Activated naive CD4-positive, alpha-beta T cell treated with anti-CD3 and anti-CD28 coated beads for 36 hours (primary cell): ENCODE measurements around the gene ZBTB20. TPM values are rescaled to one million over a fixed set of nuclear protein-coding genes. Genes with fewer than 3 reads are reported as not detected.
"Not testable (repeated sequence)": the region's sequence is repeated elsewhere in the genome, so short reads cannot be mapped to it uniquely, and the experiment has no call there.

Source experiments
- CTCF ChIA-PET: fragments of 350-600 bp; sonication (Branson Sonifier 250); formaldehyde crosslinking; loops from one replicate; lab custom pipeline; 2021; ENCODE audit warnings: antibody characterized with exemption; lab: Charles Lee
- DNase-seq: peaks from one replicate; pipeline ENCODE4 v3.0.0-alpha.2; 2020
- H3K27ac Mint-ChIP-seq: one replicate; pipeline ENCODE4 v1.8.0; 2021; ENCODE audit warnings: mild to moderate bottlenecking, mixed read lengths
- H3K27me3 Mint-ChIP-seq: one replicate; pipeline ENCODE4 v1.8.0; 2021; ENCODE audit warnings: low read depth, mixed read lengths
- H3K36me3 Mint-ChIP-seq: one replicate; pipeline ENCODE4 v1.8.0; 2021; ENCODE audit warnings: low read depth, mixed read lengths
- H3K4me1 Mint-ChIP-seq: one replicate; pipeline ENCODE4 v1.8.0; 2021; ENCODE audit warnings: low read depth, mixed read lengths
- H3K4me3 Mint-ChIP-seq: one replicate; pipeline ENCODE4 v1.8.0; 2021; ENCODE audit warnings: mild to moderate bottlenecking, moderate library complexity, mixed read lengths
- H3K9me3 Mint-ChIP-seq: one replicate; pipeline ENCODE4 v1.8.0; 2021; ENCODE audit warnings: mixed read lengths
- intact Hi-C: fragments of 100-400 bp; cut with micrococcal nuclease; formaldehyde crosslinking; loops from one replicate; pipeline ENCODE4 v1.15.1; 2023
- total RNA-seq, 2 experiments: library from RNA; stranded (reverse); gene quantifications; one replicate each; pipeline ENCODE4 v1.2.3, GENCODE V29; 2021

Gene ZBTB20
- total RNA-seq, 2 experiments from 2014 or later = 4.5 to 4.7 TPM

DNA sequence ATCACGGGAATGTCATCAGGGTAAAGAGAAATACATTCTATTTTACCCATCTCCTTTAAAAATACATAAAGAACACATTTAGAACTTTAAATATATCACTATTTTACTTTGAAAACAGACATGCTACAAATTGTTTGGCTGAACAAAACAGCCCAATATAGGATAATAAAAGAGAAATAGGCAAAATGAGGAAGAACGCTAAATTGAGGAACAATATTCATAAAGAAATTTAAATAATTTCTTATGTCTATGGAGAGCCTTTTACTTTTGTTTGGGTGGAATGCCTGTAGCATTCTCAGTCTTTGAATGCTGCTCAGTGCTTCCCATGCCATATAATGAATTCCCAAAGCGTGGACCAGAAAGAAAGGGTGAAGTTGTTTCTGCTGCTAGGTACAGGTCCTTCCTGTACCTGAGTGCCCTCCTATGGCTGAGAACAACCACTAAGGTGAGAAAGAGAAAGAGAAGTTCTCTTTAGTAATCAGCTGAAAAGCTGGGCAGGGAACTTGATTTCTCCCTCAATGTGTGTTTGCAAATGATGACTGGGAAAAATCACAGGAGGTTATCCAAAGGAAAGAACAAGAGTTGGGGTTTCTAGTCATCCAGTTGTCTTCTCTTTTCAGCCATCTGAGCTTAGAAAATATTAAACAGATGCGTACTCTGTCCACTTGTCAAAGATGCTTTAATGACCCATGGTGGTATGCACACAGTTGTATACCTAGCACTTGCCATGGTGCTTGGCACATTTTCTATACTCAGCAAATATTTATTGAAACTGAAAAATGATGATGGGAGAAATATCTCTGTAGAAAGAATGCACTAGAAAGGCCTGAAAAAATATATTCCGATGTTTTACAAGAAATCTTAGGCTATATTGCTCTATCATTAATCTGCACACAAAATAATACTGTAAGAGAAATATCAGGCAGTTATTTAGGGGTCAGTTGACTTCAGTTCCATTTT lies 448.7 kb downstream of the ZBTB20 start:
- no peak for DNase-seq
- Mint-ChIP-seq H3K27me3 (no peaks in the 10 kb centered on the region), H3K9me3 (no peaks in the 10 kb centered on the region), H3K4me1 (peaks cover 7% of the 10 kb centered on the region), H3K36me3 (no peaks in the 10 kb centered on the region), H3K4me3 (no peak overlapping the region), H3K27ac (no peak overlapping the region)
- intact Hi-C loops = no loop called here
- CTCF ChIA-PET = no interaction called here

DNA sequence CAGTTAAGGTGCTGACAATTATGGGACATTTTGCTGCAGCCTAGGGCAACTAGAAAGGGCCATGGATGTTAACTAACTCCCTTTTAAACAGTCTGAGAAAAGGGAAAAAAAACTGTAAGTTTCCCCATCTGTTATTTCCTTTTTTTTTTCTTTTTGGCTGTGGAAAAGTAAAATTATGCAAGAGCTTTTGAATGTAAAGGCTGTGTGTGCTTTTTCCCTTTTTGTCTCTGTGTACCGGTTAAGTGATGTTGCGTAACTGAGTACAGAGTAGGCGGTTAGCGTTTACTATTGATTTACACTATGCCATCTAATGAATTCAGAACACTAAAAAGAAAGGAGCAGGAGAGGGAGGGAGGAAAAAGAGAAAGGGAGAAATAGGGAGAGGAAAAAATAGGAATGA lies 449.7 kb downstream of the ZBTB20 start:
- Mint-ChIP-seq H3K4me3 (no peak overlapping the region), H3K9me3 (no peaks in the 10 kb centered on the region), H3K27me3 (no peaks in the 10 kb centered on the region), H3K27ac (no peak overlapping the region), H3K4me1 (peaks cover 10% of the 10 kb centered on the region), H3K36me3 (peaks cover 2% of the 10 kb centered on the region)
- CTCF ChIA-PET = no interaction called here
- no peak for DNase-seq
- intact Hi-C loops = no loop called here

DNA sequence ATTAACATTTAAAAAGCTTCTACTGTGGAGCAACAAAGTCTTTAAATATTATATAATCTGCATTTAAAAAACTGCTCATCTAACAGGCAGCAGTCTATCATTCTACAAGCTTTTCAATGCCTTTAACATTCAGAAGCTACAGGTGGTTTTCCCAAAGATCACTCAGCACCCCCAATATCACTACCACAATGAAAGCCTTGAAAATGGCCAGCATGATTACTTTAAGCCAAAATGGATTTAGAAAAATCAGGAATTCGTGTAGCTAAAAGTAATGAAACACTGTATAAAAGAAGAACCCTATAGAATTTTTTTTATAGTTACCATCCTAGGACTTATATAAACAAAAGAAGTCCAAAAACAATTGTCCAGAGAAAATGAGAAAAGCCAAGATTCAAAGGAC lies 452.8 kb downstream of the ZBTB20 start:
- CTCF ChIA-PET = interaction anchor here (1.0 to 1.2 kb wide), 2 partner anchors 12 to 167 kb away, joined by 3 read pairs; no protein-coding TSS in a partner anchor
- no peaks in the 10 kb centered on the region for H3K9me3 Mint-ChIP-seq
- no peak for DNase-seq
- H3K27me3 Mint-ChIP-seq = no peaks in the 10 kb centered on the region
- H3K27ac Mint-ChIP-seq = no peak overlapping the region
- no peak overlapping the region for H3K4me3 Mint-ChIP-seq
- H3K36me3 Mint-ChIP-seq = peaks cover 3% of the 10 kb centered on the region
- intact Hi-C loops = no loop called here
- peaks cover 17% of the 10 kb centered on the region for H3K4me1 Mint-ChIP-seq

DNA sequence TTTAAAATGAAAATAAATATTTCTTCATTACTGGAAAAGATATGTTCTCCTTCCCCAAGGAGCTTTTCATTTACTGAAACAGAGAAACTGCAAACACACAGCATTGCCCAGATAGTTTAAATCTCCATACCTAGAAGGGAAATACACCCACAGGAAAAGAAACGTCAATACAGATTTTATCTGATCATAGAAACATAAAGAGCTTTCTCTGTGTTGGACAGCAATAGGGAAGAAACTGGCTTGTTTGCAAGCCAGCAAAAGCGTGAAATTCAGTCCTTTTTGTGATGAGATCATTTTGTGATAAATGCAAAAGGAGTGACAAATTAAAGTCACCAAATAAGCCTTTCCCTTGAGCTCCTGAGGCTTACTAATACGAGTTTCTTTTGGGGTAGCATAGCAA lies 455.2 kb downstream of the ZBTB20 start:
- Mint-ChIP-seq H3K4me1 (peaks cover 22% of the 10 kb centered on the region), H3K27ac (no peak overlapping the region), H3K9me3 (no peaks in the 10 kb centered on the region), H3K4me3 (no peak overlapping the region), H3K36me3 (peaks cover 3% of the 10 kb centered on the region), H3K27me3 (no peaks in the 10 kb centered on the region)
- CTCF ChIA-PET = interaction anchor here (1.0 kb wide), 1 partner anchor 18 kb away, joined by 3 read pairs; no protein-coding TSS in a partner anchor
- no peak for DNase-seq
- intact Hi-C loops = no loop called here

DNA sequence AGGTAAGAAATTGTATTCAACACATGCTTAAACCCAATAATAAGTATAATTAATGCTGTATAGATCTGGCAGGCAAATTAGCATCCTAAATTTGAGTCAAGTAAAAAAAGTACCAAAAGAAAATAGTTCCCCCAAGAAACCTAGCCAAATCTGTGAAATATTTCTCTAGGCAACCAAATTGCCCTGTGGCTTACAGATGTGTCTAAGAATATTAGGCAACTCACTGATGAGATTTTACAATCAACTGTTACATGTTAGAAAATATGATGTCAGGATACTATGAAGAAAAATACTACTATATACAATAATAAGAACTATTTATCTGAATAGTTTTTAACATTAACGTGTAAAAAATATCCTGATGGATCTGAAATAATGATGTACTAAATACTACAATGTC lies 456.2 kb downstream of the ZBTB20 start:
- Mint-ChIP-seq H3K4me3 (no peak overlapping the region), H3K27ac (no peak overlapping the region), H3K4me1 (peaks cover 23% of the 10 kb centered on the region), H3K27me3 (no peaks in the 10 kb centered on the region), H3K9me3 (no peaks in the 10 kb centered on the region), H3K36me3 (peaks cover 5% of the 10 kb centered on the region)
- CTCF ChIA-PET = no interaction called here
- no peak for DNase-seq
- intact Hi-C loops = no loop called here

DNA sequence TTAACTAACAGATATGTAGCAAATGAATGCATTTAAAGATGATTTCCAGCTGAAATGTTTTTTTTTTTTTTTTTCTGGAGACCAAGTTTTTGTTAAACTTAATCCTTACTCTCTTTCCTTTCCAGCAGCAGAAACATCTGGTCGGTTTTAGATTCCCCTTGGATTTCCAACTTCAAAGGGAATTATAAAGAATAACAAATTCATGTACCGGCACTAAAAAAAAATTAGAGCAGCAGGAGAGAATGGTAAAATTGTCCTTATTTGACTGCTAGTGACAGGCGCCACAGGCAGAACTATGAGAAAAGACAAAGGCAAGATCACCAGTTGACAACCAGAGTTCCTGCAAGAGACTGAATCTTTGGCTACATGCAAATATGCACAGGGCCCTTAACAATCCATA lies 459.9 kb downstream of the ZBTB20 start:
- CTCF ChIA-PET = no interaction called here
- H3K27me3 Mint-ChIP-seq = no peaks in the 10 kb centered on the region
- H3K4me1 Mint-ChIP-seq = peaks cover 15% of the 10 kb centered on the region
- H3K4me3 Mint-ChIP-seq = no peak overlapping the region
- H3K27ac Mint-ChIP-seq = no peak overlapping the region
- intact Hi-C loops = no loop called here
- H3K36me3 Mint-ChIP-seq = peaks cover 9% of the 10 kb centered on the region
- DNase-seq = no peak
- no peaks in the 10 kb centered on the region for H3K9me3 Mint-ChIP-seq

DNA sequence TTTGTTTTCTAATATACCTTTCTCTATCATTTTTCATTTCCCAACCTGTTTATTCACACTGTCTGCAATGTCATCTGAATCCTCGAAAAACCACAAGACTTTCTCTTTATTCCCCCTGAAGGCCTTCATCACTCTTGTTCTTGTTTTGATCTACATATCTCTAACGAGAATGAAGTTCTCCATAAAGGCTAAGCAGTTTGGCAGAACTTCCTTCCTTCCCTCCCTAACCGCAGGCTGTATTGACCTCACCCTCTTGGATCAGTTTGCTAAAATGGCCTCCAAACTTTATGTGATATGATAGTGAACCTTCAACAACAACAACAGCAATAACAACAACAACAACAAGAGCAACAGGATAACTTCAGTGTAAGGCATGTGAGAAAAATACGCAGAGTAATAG lies 460.5 kb downstream of the ZBTB20 start:
- DNase-seq = no peak
- Mint-ChIP-seq H3K27me3 (no peaks in the 10 kb centered on the region), H3K4me3 (peak overlapping the region; percentile 20), H3K36me3 (peaks cover 9% of the 10 kb centered on the region), H3K4me1 (peaks cover 10% of the 10 kb centered on the region), H3K9me3 (no peaks in the 10 kb centered on the region), H3K27ac (no peak overlapping the region)
- intact Hi-C loops = no loop called here
- CTCF ChIA-PET = no interaction called here

DNA sequence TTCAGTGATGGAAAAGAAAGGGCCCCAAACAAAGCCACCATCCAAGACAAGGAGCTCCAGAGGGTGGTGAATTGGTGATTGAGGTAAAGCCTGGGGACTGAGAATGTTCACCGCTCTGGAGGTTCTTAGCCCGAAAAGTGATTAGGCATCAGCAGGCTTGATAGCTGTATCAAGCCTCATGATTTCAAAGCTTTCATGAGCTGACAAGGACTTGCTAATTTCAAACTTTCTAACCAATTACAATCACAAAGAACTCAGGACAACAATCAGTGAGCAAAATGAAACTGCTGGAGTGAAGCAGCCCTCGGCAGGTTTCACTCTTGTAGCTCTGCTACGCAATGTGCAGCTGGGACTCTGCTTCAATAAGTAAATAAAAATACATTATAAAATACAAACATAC lies 461.9 kb downstream of the ZBTB20 start:
- peaks cover 10% of the 10 kb centered on the region for H3K4me1 Mint-ChIP-seq
- no peak overlapping the region for H3K4me3 Mint-ChIP-seq
- H3K27ac Mint-ChIP-seq = no peak overlapping the region
- DNase-seq = no peak
- no peaks in the 10 kb centered on the region for H3K27me3 Mint-ChIP-seq
- CTCF ChIA-PET = interaction anchor here (0.6 kb wide), 1 partner anchor 464 kb away, joined by 3 read pairs; no protein-coding TSS in a partner anchor
- peaks cover 10% of the 10 kb centered on the region for H3K36me3 Mint-ChIP-seq
- no peaks in the 10 kb centered on the region for H3K9me3 Mint-ChIP-seq
- intact Hi-C loops = no loop called here

DNA sequence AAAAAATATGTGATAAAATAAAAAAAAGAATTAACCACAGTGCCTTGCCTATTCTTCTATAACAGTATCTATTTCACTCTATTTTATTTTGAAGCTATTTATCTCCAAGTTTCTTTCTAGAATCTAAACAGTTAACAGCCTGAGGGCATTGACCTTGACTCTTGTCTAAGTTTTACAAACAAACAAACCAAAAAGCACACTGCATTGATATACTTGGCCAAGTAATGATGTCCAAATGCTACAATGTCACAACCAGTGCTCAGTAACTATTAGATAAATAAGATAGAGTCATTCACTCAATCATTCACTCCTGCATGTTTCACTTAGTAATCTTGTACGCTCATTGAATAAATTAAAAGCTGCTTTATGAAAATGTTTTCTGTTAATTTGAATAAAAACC lies 466.8 kb downstream of the ZBTB20 start:
- Mint-ChIP-seq H3K36me3 (peaks cover 16% of the 10 kb centered on the region), H3K9me3 (peaks cover 6% of the 10 kb centered on the region), H3K4me1 (no peaks in the 10 kb centered on the region), H3K27ac (no peak overlapping the region), H3K27me3 (no peaks in the 10 kb centered on the region), H3K4me3 (no peak overlapping the region)
- intact Hi-C loops = no loop called here
- DNase-seq = no peak
- CTCF ChIA-PET = no interaction called here

DNA sequence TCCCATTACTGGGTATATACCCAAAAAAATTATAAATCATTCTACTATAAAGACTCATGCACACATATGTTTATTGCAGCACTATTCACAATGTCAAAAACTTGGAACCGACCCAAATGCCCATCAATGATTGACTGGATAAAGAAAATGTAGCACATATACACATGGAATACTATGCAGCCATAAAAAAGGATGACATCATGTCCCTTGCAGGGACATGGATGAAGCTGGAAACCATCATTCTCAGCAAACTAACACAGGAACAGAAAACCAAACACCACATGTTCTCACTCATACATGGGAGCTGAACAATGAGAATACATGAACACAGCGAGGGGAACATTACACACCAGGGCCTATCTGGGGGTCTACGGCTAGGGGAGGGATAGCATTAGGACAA lies 467.3 kb downstream of the ZBTB20 start:
- H3K27ac Mint-ChIP-seq, H3K4me3 Mint-ChIP-seq, CTCF ChIA-PET, intact Hi-C loops, H3K9me3 Mint-ChIP-seq, DNase-seq, H3K4me1 Mint-ChIP-seq, H3K27me3 Mint-ChIP-seq: not testable (repeated sequence)
- H3K36me3 Mint-ChIP-seq = peaks cover 13% of the 10 kb centered on the region

DNA sequence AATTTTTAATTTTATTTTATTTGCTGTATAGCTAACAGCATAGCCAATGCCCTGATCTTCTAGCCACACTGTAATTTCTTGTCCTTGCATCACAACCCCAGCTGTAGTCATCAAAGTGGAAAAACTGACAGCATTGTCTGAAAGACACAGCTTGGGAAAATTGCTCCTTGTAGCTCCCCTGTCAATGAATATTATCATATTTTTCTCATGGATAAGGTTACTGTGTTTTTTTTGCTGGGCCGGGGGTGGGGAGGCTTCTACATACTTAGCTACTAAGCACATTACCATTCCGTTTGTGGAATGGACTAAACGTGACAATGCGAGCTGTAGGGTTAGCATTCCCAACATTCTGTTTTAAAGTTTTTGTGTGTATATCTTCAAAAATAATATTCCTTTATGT lies 472.0 kb downstream of the ZBTB20 start:
- H3K4me3 Mint-ChIP-seq = no peak overlapping the region
- H3K9me3 Mint-ChIP-seq = peaks cover 6% of the 10 kb centered on the region
- intact Hi-C loops = no loop called here
- no peaks in the 10 kb centered on the region for H3K27me3 Mint-ChIP-seq
- peaks cover 2% of the 10 kb centered on the region for H3K4me1 Mint-ChIP-seq
- no peak overlapping the region for H3K27ac Mint-ChIP-seq
- H3K36me3 Mint-ChIP-seq = peaks cover 7% of the 10 kb centered on the region
- no peak for DNase-seq
- CTCF ChIA-PET = interaction anchor here (0.6 kb wide), 2 partner anchors 36 to 275 kb away, joined by 3 read pairs; no protein-coding TSS in a partner anchor

DNA sequence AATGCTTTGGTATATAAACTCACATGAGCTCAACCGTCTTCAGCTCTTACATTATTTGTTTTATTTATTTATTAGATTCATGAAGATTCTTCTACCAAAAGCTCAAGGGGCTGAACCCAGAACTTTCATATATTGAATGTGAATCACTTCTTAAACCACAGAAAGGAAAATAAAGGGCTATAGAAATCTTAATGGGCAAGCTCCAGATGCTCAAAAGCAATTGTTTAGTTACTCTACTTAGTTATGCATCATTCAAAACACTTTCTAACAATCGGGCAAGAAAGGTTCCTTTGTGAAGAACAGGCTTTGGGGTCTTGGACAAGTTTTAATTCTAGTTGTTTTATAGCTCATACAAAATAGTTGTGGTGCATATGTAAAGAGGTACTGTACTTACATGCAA lies 473.1 kb downstream of the ZBTB20 start:
- intact Hi-C loops = no loop called here
- no peak for DNase-seq
- H3K4me1 Mint-ChIP-seq = peaks cover 2% of the 10 kb centered on the region
- no peaks in the 10 kb centered on the region for H3K9me3 Mint-ChIP-seq
- no peak overlapping the region for H3K4me3 Mint-ChIP-seq
- no peak overlapping the region for H3K27ac Mint-ChIP-seq
- CTCF ChIA-PET = no interaction called here
- no peaks in the 10 kb centered on the region for H3K27me3 Mint-ChIP-seq
- no peaks in the 10 kb centered on the region for H3K36me3 Mint-ChIP-seq

DNA sequence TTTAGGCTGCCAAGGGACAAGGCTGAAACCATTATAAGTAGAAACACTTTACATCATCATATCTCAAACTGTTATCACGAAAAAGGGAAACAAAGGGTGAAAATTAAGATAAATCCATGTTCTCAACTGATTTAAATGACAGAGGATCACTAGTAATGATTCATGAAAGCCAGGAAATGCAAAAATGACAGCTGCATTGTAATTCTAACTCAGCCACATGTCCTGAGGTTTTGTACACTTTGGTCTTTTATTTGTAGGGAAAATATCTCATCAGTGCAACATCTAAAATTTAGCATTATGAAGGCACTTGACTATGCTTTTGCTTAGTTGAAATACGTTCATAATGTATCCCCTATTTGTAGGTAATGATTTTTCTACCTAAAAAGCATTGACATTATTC lies 473.6 kb downstream of the ZBTB20 start:
- CTCF ChIA-PET = no interaction called here
- H3K4me3 Mint-ChIP-seq = no peak overlapping the region

More for the DNA sequence above, 473.6 kb downstream of the ZBTB20 start:
- no peak for DNase-seq
- intact Hi-C loops = no loop called here
- peaks cover 2% of the 10 kb centered on the region for H3K4me1 Mint-ChIP-seq
- no peaks in the 10 kb centered on the region for H3K9me3 Mint-ChIP-seq
- H3K27ac Mint-ChIP-seq = no peak overlapping the region
- H3K36me3 Mint-ChIP-seq = no peaks in the 10 kb centered on the region
- no peaks in the 10 kb centered on the region for H3K27me3 Mint-ChIP-seq
